Activated T-helper 9 cell treated with anti-CD3 and anti-CD28 coated beads, Interleukin-2, amount 50 U/mL, for 16 hours (primary cell): ENCODE results near the gene C1orf87.
"Not testable (repeated sequence)": the region's sequence is repeated elsewhere in the genome, so short reads cannot be mapped to it uniquely, and the experiment has no call there.

ENCODE experiments used
- DNase-seq: peaks from one replicate; pipeline ENCODE4 v3.0.0-alpha.2; 2020; ENCODE audit warnings: low read depth

C1orf87 gene

GRCh38 chr1:59994302-59995198, 79.0 kb downstream of the C1orf87 start:
- no peak for DNase-seq

- no peak for DNase-seq
Measured at GRCh38 chr1:59992040-59992820, 81.3 kb downstream of the C1orf87 start.

- DNase-seq: no peak
Measured at GRCh38 chr1:59990470-59990869, 83.1 kb downstream of the C1orf87 start.

GRCh38 chr1:59986516-59987310, 86.9 kb downstream of the C1orf87 start:
- no peak for DNase-seq

GRCh38 chr1:59985911-59986515, 87.6 kb downstream of the C1orf87 start:
- no peak for DNase-seq

- no peak for DNase-seq
Measured at GRCh38 chr1:59979666-59980065, 93.9 kb downstream of the C1orf87 start.

- no peak for DNase-seq
Measured at GRCh38 chr1:59978511-59978910, 95.1 kb downstream of the C1orf87 start.

- DNase-seq: no peak
Measured at GRCh38 chr1:59978026-59978425, 95.5 kb downstream of the C1orf87 start.

GRCh38 chr1:59977075-59977410, 96.5 kb downstream of the C1orf87 start:
- DNase-seq: no peak

- peak; percentile 9 for DNase-seq
Measured at GRCh38 chr1:59976194-59977074, 97.1 kb downstream of the C1orf87 start.

GRCh38 chr1:59973719-59974118, 99.9 kb downstream of the C1orf87 start:
- no peak for DNase-seq

- no peak for DNase-seq
Measured at GRCh38 chr1:59972216-59972927, 101.2 kb downstream of the C1orf87 start.

- DNase-seq: peak; percentile 2
Measured at GRCh38 chr1:59971464-59971911, 102.1 kb downstream of the C1orf87 start.

- DNase-seq: not testable (repeated sequence)
Measured at GRCh38 chr1:59969542-59970175, 103.9 kb downstream of the C1orf87 start.

GRCh38 chr1:59968746-59969145, 104.8 kb downstream of the C1orf87 start:
- DNase-seq: not testable (repeated sequence)

- DNase-seq: no peak
Measured at GRCh38 chr1:59967780-59968179, 105.8 kb downstream of the C1orf87 start.

GRCh38 chr1:59967141-59967697, 106.4 kb downstream of the C1orf87 start:
- no peak for DNase-seq

GRCh38 chr1:59952065-59952464, 121.5 kb downstream of the C1orf87 start:
- no peak for DNase-seq

GRCh38 chr1:59949648-59950047, 123.9 kb downstream of the C1orf87 start:
- no peak for DNase-seq
